ENCODE data around the gene IL17RC. TPM values are rescaled to one million over a fixed set of nuclear protein-coding genes. Genes with fewer than 3 reads are reported as not detected.

The IL17RC gene
- total RNA-seq, 4 donors from 2014 or later, result 14.8 to 67.3 (median 47.2) TPM

GRCh38 chr3:9951962-9952805 lies 35.3 kb downstream of the IL17RC start, which contains the start of gene PRRT3:
Gene PRRT3 (minus strand): TSS chr3:9952408. CDS start chr3:9950115, 2,293 bp downstream.
- peaks cover 25 to 29% of the 10 kb centered on the region in 2 donors for H3K4me1 ChIP-seq
- peak within 1 kb of the TSS; percentile 29 to 74 (median 48) for H3K4me3 ChIP-seq
- peak in 1 of 2 donors; percentile 15 for ATAC-seq
- H3K27ac ChIP-seq, result peak within 1 kb of the TSS in 3 of 4 donors; percentile 4 to 19 (median 8)
- H3K9me3 ChIP-seq, result no peaks in the 10 kb centered on the region
- intact Hi-C loops (cut with DNase I; ENCODE audit: low total_unique reads) (no loop called here), in situ Hi-C loops (cut with MboI; ENCODE audit: low sequenced_read_pairs in 4 of 4) (no loop called here)
- H3K36me3 ChIP-seq, result no peaks in the 10 kb centered on the region
- H3K27me3 ChIP-seq, result no peaks in the 10 kb centered on the region
- TF ChIP-seq CTCF (IDR thresholded peaks at IDR 0.05 in 4 of 5, conservative IDR thresholded peaks at IDR 0.05 in 1 of 5), result no peak
- TF ChIP-seq POLR2A (IDR thresholded peaks at IDR 0.05), result no peak
- peak in 1 of 2 donors; percentile 35 for DNase-seq

- no peak overlapping the region for H3K4me3 ChIP-seq
- ATAC-seq (peak in 1 of 2 donors; percentile 14), DNase-seq (peak in 1 of 2 donors; percentile 35)
- intact Hi-C loops (cut with DNase I; ENCODE audit: low total_unique reads) (no loop called here), in situ Hi-C loops (cut with MboI; ENCODE audit: low sequenced_read_pairs in 4 of 4) (no loop called here)
- H3K9me3 ChIP-seq, result no peaks in the 10 kb centered on the region
- TF ChIP-seq CTCF (IDR thresholded peaks at IDR 0.05 in 4 of 5, conservative IDR thresholded peaks at IDR 0.05 in 1 of 5) (no peak), POLR2A (IDR thresholded peaks at IDR 0.05) (no peak)
- no peaks in the 10 kb centered on the region for H3K36me3 ChIP-seq
- H3K27me3 ChIP-seq, result no peaks in the 10 kb centered on the region
- H3K27ac ChIP-seq, result peak overlapping the region; percentile 70 to 82 (median 80)
- peaks cover 19 to 22% of the 10 kb centered on the region in 2 donors for H3K4me1 ChIP-seq
These were observed 38.2 kb downstream of the IL17RC start for GRCh38 chr3:9955067-9955502.

GRCh38 chr3:9955611-9956352 lies 38.9 kb downstream of the IL17RC start:
- no peaks in the 10 kb centered on the region for H3K9me3 ChIP-seq
- TF ChIP-seq CTCF (IDR thresholded peaks at IDR 0.05 in 4 of 5, conservative IDR thresholded peaks at IDR 0.05 in 1 of 5), result no peak
- no peak for TF ChIP-seq POLR2A (IDR thresholded peaks at IDR 0.05)
- ATAC-seq (peak; percentile 59 to 68), DNase-seq (peak in 1 of 2 donors; percentile 54)
- in situ Hi-C loops (cut with MboI; ENCODE audit: low sequenced_read_pairs in 4 of 4) (no loop called here), intact Hi-C loops (cut with DNase I; ENCODE audit: low total_unique reads) (no loop called here)
- H3K4me3 ChIP-seq, result no peak overlapping the region
- peak overlapping the region; percentile 70 to 82 (median 80) for H3K27ac ChIP-seq
- H3K27me3 ChIP-seq, result no peaks in the 10 kb centered on the region
- H3K36me3 ChIP-seq, result no peaks in the 10 kb centered on the region
- H3K4me1 ChIP-seq, result peaks cover 19 to 22% of the 10 kb centered on the region in 2 donors

GRCh38 chr3:9957214-9957613 lies 40.3 kb downstream of the IL17RC start:
- intact Hi-C loops (cut with DNase I; ENCODE audit: low total_unique reads), result no loop called here
- Histone ChIP-seq H3K27ac (peak overlapping the region in 2 of 4 donors; percentile 79 to 81), H3K4me3 (no peak overlapping the region), H3K9me3 (no peaks in the 10 kb centered on the region), H3K27me3 (no peaks in the 10 kb centered on the region), H3K4me1 (peaks cover 13 to 18% of the 10 kb centered on the region in 2 donors), H3K36me3 (peaks cover 0 to 13% of the 10 kb centered on the region in 2 donors)
- DNase-seq, result no peak
- TF ChIP-seq POLR2A (IDR thresholded peaks at IDR 0.05), result no peak
- no peak for TF ChIP-seq CTCF (IDR thresholded peaks at IDR 0.05 in 4 of 5, conservative IDR thresholded peaks at IDR 0.05 in 1 of 5)
- in situ Hi-C loops (cut with MboI; ENCODE audit: low sequenced_read_pairs in 4 of 4), result no loop called here
- no peak for ATAC-seq
